Measurements from ENCODE around the gene SLC13A4.

DNA sequence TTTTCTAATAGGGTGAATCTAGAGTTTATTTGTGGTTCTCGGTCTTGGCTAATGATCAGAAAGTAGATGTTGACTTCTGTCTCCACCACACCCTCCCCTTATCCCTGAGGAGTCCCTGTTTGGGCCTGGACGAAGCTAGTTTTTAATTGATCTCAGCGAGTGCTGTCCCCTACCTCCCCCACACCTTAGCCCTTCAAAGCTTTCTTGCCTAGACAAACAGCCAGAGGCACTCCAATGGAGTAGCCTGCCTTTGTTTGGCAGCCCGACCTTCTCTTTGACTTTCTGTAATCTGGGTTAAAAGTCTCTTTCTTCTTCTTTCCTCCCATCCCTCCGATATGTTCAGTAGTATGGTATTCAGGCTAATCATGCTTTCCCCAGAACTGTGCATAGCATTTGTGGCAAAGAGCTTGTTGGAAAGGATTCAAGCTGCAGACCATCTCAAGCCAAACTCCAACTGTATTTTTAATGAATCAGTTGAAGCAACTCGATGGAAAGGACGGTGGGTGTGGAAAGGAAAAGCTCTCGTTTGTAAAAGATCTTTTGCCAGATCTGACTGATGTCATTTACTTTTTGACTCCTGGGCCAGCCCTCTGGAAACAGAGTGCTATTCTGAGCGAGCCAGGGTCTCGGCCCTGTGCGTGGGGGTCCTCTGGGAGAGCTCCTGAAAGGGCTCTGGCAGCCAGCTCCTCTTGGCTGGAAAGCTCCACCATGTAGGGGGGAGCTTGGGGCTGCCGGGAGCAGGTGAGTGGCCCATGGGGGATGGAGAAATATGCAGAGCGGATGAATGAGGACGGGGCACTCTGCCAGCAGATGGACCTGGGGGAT lies 16.1 kb upstream of the SLC13A4 start:
- no peak for TF ChIP-seq HNF4A (conservative IDR thresholded peaks at IDR 0.05)
- TF ChIP-seq EGR1 (IDR thresholded peaks at IDR 0.05; ENCODE audit: low read depth in 2 of 2): no peak
- TF ChIP-seq, protein P1, sequence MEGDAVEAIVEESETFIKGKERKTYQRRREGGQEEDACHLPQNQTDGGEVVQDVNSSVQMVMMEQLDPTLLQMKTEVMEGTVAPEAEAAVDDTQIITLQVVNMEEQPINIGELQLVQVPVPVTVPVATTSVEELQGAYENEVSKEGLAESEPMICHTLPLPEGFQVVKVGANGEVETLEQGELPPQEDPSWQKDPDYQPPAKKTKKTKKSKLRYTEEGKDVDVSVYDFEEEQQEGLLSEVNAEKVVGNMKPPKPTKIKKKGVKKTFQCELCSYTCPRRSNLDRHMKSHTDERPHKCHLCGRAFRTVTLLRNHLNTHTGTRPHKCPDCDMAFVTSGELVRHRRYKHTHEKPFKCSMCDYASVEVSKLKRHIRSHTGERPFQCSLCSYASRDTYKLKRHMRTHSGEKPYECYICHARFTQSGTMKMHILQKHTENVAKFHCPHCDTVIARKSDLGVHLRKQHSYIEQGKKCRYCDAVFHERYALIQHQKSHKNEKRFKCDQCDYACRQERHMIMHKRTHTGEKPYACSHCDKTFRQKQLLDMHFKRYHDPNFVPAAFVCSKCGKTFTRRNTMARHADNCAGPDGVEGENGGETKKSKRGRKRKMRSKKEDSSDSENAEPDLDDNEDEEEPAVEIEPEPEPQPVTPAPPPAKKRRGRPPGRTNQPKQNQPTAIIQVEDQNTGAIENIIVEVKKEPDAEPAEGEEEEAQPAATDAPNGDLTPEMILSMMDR (IDR thresholded peaks at IDR 0.05; ENCODE audit: low read depth, low read length, missing input control): no peak
- TF ChIP-seq TAF1 (conservative IDR thresholded peaks at IDR 0.05): no peak
- no peak for TF ChIP-seq ZBTB33 (IDR thresholded peaks at IDR 0.05)
- TF ChIP-seq REST (IDR thresholded peaks at IDR 0.05): no peak
- TF ChIP-seq RAD21 (IDR thresholded peaks at IDR 0.05): no peak

Measured in liver (tissue), 3 donors.